NT2/D1 (cell line): ENCODE measurements around the gene DNAJB6.
A peak's percentile ranks its signal among the peaks of the same experiment; 100 is the strongest.

ENCODE experiments used
- DNase-seq: peaks from one replicate; pipeline ENCODE4 v3.0.0-alpha.2; 2011; ENCODE audit warnings: low read depth, low spot score
- H3K27me3 ChIP-seq: 2 replicates; pipeline ENCODE4 v1.6.0; 2011; ENCODE audit warnings: mild to moderate bottlenecking; ENCODE audit not compliant: insufficient read length, insufficient read depth
- H3K36me3 ChIP-seq: 2 replicates; pipeline ENCODE4 v1.6.1; 2011; ENCODE audit warnings: mild to moderate bottlenecking, low read length, mixed read lengths; ENCODE audit not compliant: insufficient read depth, insufficient read length
- H3K4me1 ChIP-seq: 2 replicates; pipeline ENCODE4 v1.5.1; 2011; ENCODE audit not compliant: insufficient read depth, insufficient read length
- H3K4me3 ChIP-seq: 2 replicates; pipeline ENCODE4 v1.5.1; 2011; ENCODE audit warnings: low read depth; ENCODE audit not compliant: insufficient read length
- H3K9ac ChIP-seq: 2 replicates; pipeline ENCODE4 v1.6.0; 2011; ENCODE audit warnings: low read depth; ENCODE audit not compliant: insufficient read length
- H3K9me3 ChIP-seq: 2 replicates; pipeline ENCODE4 v1.5.1; 2011; ENCODE audit warnings: mild to moderate bottlenecking, low read length; ENCODE audit not compliant: insufficient read depth
- SUZ12 ChIP-seq: IDR thresholded peaks from 2 replicates; pipeline ENCODE4 v1.6.1; 2011; ENCODE audit not compliant: insufficient read length, insufficient read depth; ENCODE audit errors: extremely low read depth
- YY1 ChIP-seq: IDR thresholded peaks from 2 replicates; pipeline ENCODE4 v1.6.1; 2011; ENCODE audit not compliant: insufficient read length, insufficient read depth
- ZNF274 ChIP-seq: IDR thresholded peaks from 2 replicates; pipeline ENCODE4 v1.6.1; 2011; ENCODE audit warnings: mild to moderate bottlenecking, low read depth, low read length

Gene DNAJB6

GRCh38 chr7:157395206-157395605, 58.4 kb downstream of the DNAJB6 start:
- no peak overlapping the region for H3K9ac ChIP-seq
- peaks cover 6% of the 10 kb centered on the region for H3K4me1 ChIP-seq
- no peaks in the 10 kb centered on the region for H3K9me3 ChIP-seq
- peaks cover 53% of the 10 kb centered on the region for H3K36me3 ChIP-seq
- TF ChIP-seq ZNF274, result no peak
- no peak for TF ChIP-seq YY1
- no peak for TF ChIP-seq SUZ12
- H3K4me3 ChIP-seq, result no peak overlapping the region
- DNase-seq, result no peak
- no peaks in the 10 kb centered on the region for H3K27me3 ChIP-seq

GRCh38 chr7:157396316-157397035, 59.7 kb downstream of the DNAJB6 start:
- no peak overlapping the region for H3K9ac ChIP-seq
- peaks cover 3% of the 10 kb centered on the region for H3K4me1 ChIP-seq
- H3K27me3 ChIP-seq, result no peaks in the 10 kb centered on the region
- no peak for DNase-seq
- H3K36me3 ChIP-seq, result peaks cover 52% of the 10 kb centered on the region
- no peak overlapping the region for H3K4me3 ChIP-seq
- no peaks in the 10 kb centered on the region for H3K9me3 ChIP-seq
- TF ChIP-seq SUZ12, result no peak

GRCh38 chr7:157397036-157397720, 60.4 kb downstream of the DNAJB6 start:
- Histone ChIP-seq H3K9ac (no peak overlapping the region), H3K4me1 (peaks cover 6% of the 10 kb centered on the region), H3K27me3 (no peaks in the 10 kb centered on the region), H3K4me3 (no peak overlapping the region), H3K36me3 (peaks cover 50% of the 10 kb centered on the region), H3K9me3 (no peaks in the 10 kb centered on the region)
- TF ChIP-seq SUZ12, result no peak
- TF ChIP-seq ZNF274, result no peak
- no peak for TF ChIP-seq YY1
- no peak for DNase-seq

- Histone ChIP-seq H3K9ac (no peak overlapping the region), H3K4me1 (peaks cover 6% of the 10 kb centered on the region), H3K4me3 (no peak overlapping the region), H3K27me3 (no peaks in the 10 kb centered on the region), H3K36me3 (peaks cover 45% of the 10 kb centered on the region), H3K9me3 (no peaks in the 10 kb centered on the region)
- peak; percentile 44 for DNase-seq
- TF ChIP-seq ZNF274 (no peak), SUZ12 (no peak), YY1 (no peak)
Observed at GRCh38 chr7:157397731-157398691, 61.2 kb downstream of the DNAJB6 start.

- H3K36me3 ChIP-seq, result peaks cover 45% of the 10 kb centered on the region
- H3K4me3 ChIP-seq, result no peak overlapping the region
- TF ChIP-seq SUZ12 (no peak), ZNF274 (no peak), YY1 (no peak)
- H3K4me1 ChIP-seq, result peaks cover 8% of the 10 kb centered on the region
- no peaks in the 10 kb centered on the region for H3K27me3 ChIP-seq
- no peak overlapping the region for H3K9ac ChIP-seq
- H3K9me3 ChIP-seq, result no peaks in the 10 kb centered on the region
- no peak for DNase-seq
Observed at GRCh38 chr7:157399086-157399687, 62.4 kb downstream of the DNAJB6 start.

GRCh38 chr7:157400171-157400860, 63.5 kb downstream of the DNAJB6 start:
- Histone ChIP-seq H3K27me3 (no peaks in the 10 kb centered on the region), H3K4me3 (no peak overlapping the region), H3K4me1 (peaks cover 8% of the 10 kb centered on the region), H3K36me3 (peaks cover 46% of the 10 kb centered on the region), H3K9me3 (no peaks in the 10 kb centered on the region), H3K9ac (no peak overlapping the region)
- TF ChIP-seq SUZ12, result no peak
- no peak for TF ChIP-seq ZNF274
- TF ChIP-seq YY1, result no peak
- DNase-seq, result no peak
